K562 (cell line): Measurements from ENCODE around the gene MYADML2. TPM values are rescaled to one million over a fixed set of nuclear protein-coding genes. Genes with fewer than 3 reads are reported as not detected.

ENCODE experiments used
- ATAC-seq: fragments of 200-7000 bp; cut with Tn5 transposase; 3 replicates; pipeline ENCODE4 v1.9.1; 2020; ENCODE audit warnings: moderate library complexity
- BruUV-seq: library from RNA; stranded (reverse); fragments of 400-500 nt; replicated peaks from 2 replicates; lab custom pipeline; 2021; lab: Mats Ljungman, UMichigan
- CTCF ChIA-PET: fragments of 300-600 bp; formaldehyde crosslinking; extraction: SDS; loops from one replicate; lab custom pipeline; 2021; ENCODE audit warnings: low intra/inter-chr PET ratio; lab: Yijun Ruan, JAX
- POLR2A ChIA-PET: fragments of 300-600, 350-650 bp; sonication (Branson Sonifier 250); formaldehyde crosslinking; extraction: SDS; loops from one replicate; lab custom pipeline; 2021; ENCODE audit warnings: antibody characterized with exemption, inconsistent platforms; lab: Yijun Ruan, JAX
- DNase-seq, 4 experiments: peaks; one replicate each; pipeline versions ENCODE4 v3.0.0 to v3.0.0-alpha.2; 2011 to 2018; ENCODE audit warnings: low spot score in 3 of 4, mixed read lengths in 3 of 4; ENCODE audit errors: extremely low read depth in 1 of 4
- FAIRE-seq: peaks from 2 replicates; lab custom pipeline; 2011; peaks lifted over from hg19 to GRCh38; lab: Jason Lieb, UNC
- H2AFZ ChIP-seq: 2 replicates; pipeline ENCODE4 v1.6.0; 2011; ENCODE audit warnings: low read depth, low read length, control low read depth, inconsistent platforms
- H3K27ac ChIP-seq: fragments of 200-600 bp; 3 replicates; pipeline ENCODE4 v1.8.0; 2011; ENCODE audit warnings: low read depth, mild to moderate bottlenecking, control low read depth, inconsistent platforms, low read length, moderate library complexity, mixed read lengths; ENCODE audit errors: extremely low read depth
- H3K27me3 ChIP-seq, 2 experiments: fragments of 300-600 bp in 1 of 2; 2 replicates in 1 of 2; 3 replicates in 1 of 2; pipeline versions ENCODE4 v1.6.0 to v1.8.0; 2011; ENCODE audit warnings: inconsistent platforms in 2 of 2, low read length in 2 of 2, mild to moderate bottlenecking in 1 of 2, mixed read lengths in 1 of 2, moderate library complexity in 1 of 2; ENCODE audit not compliant: control insufficient read depth in 2 of 2, insufficient read depth in 2 of 2
- H3K36me3 ChIP-seq: fragments of 300-600 bp; 3 replicates; pipeline ENCODE4 v1.8.0; 2011; ENCODE audit warnings: mild to moderate bottlenecking, low read length, inconsistent platforms; ENCODE audit not compliant: control insufficient read depth, insufficient read depth
- H3K4me1 ChIP-seq, 2 experiments: fragments of 200-600 bp in 1 of 2; replicated peaks in 1 of 2; 2 replicates in 1 of 2; 3 replicates in 1 of 2; pipeline versions ENCODE4 v1.5.1 to v1.8.0; 2011; ENCODE audit warnings: inconsistent platforms in 2 of 2, low read length in 2 of 2, mild to moderate bottlenecking in 1 of 2, mixed read lengths in 1 of 2, moderate library complexity in 1 of 2; ENCODE audit not compliant: control insufficient read depth in 2 of 2, insufficient read depth in 2 of 2
- H3K4me2 ChIP-seq: 2 replicates; pipeline ENCODE4 v1.6.1; 2011; ENCODE audit warnings: low read length, control low read depth, inconsistent platforms, mixed read lengths; ENCODE audit not compliant: insufficient read depth
- H3K4me3 ChIP-seq: fragments of 200-600 bp; sonication (generic), shearing (Covaris generic); 2 replicates; pipeline ENCODE4 v1.5.1; 2016; ENCODE audit warnings: control low read depth, inconsistent platforms
- H3K79me2 ChIP-seq: fragments of 200-600 bp; 3 replicates; pipeline ENCODE4 v1.8.0; 2011; ENCODE audit warnings: low read length, inconsistent platforms; ENCODE audit not compliant: control insufficient read depth, insufficient read depth
- H3K9ac ChIP-seq, 2 experiments: 2 replicates each; pipeline versions ENCODE4 v1.6.0 to v1.6.1; 2011; ENCODE audit warnings: low read depth in 2 of 2, low read length in 2 of 2, control low read depth in 1 of 2, inconsistent platforms in 1 of 2, mild to moderate bottlenecking in 1 of 2, mixed read lengths in 1 of 2; ENCODE audit not compliant: insufficient read depth in 1 of 2
- H3K9me1 ChIP-seq: one replicate; pipeline ENCODE4 v1.6.0; 2011; ENCODE audit warnings: inconsistent platforms, mild to moderate bottlenecking, low read length, moderate library complexity; ENCODE audit not compliant: control insufficient read depth, insufficient read depth
- H3K9me3 ChIP-seq: replicated peaks from 2 replicates; pipeline ENCODE4 v1.5.1; 2011; ENCODE audit warnings: low read depth, low read length, inconsistent platforms; ENCODE audit not compliant: control insufficient read depth, insufficient read depth
- H4K20me1 ChIP-seq: replicated peaks from 2 replicates; pipeline ENCODE4 v1.6.1; 2011; ENCODE audit warnings: low read length, inconsistent platforms, mixed read lengths; ENCODE audit not compliant: control insufficient read depth, insufficient read depth
- NR2C1 ChIP-seq, 2 experiments: fragments of 450-650 bp; IDR thresholded peaks; 2 replicates each; pipeline ENCODE4 v1.6.1; 2017; ENCODE audit warnings: mild to moderate bottlenecking in 2 of 2, antibody characterized with exemption in 1 of 2, inconsistent platforms in 1 of 2, missing compliant biosample characterization in 1 of 2, missing genetic modification characterization in 1 of 2
- RBFOX2 ChIP-seq: fragments of 200-400 bp; formaldehyde crosslinking; IDR thresholded peaks from 2 replicates; pipeline ENCODE4 v1.6.1; 2017; ENCODE audit warnings: low read depth, mild to moderate bottlenecking, low read length, moderate library complexity
- ZBED1 ChIP-seq: IDR thresholded peaks from 2 replicates; pipeline ENCODE4 v1.6.1; 2014
- WGBS: fragments of 100-300 bp; shearing (Covaris generic); methylation state at CpG from one replicate; pipeline ENCODE4 v1.1.6; 2016; ENCODE audit warnings: low coverage, mixed read lengths; ENCODE audit not compliant: insufficient coverage; ENCODE audit errors: missing lambda C conversion rate; 5-methylcytosine and 5-hydroxymethylcytosine counted together
- in situ Hi-C: fragments of 300-500 bp; cut with MboI; formaldehyde crosslinking; loops from 4 replicates; pipeline ENCODE4 v1.15.0; 2018; ENCODE audit warnings: inconsistent platforms, mixed read lengths
- intact Hi-C: fragments of 100-400 bp; cut with micrococcal nuclease; formaldehyde crosslinking; loops from 2 replicates; pipeline ENCODE4 v1.14.2; 2022
- polyA plus RNA-seq, 8 experiments: library from polyadenylated mRNA; depleted of rRNA in 4 of 8; stranded (reverse) in 5 of 8; unstranded in 3 of 8; fragments of >200 nt; fragmentation: Nextera tagmentation in 2 of 8; fragmentation: Illumina TruSeq in 1 of 8; extraction: Ambion mirVana in 2 of 8; extraction: Trizol in 1 of 8; gene quantifications; 2 replicates each; pipeline versions ENCODE4 v1.2.1 to v1.2.3, GENCODE V29; 2011 to 2014; ENCODE audit warnings: inconsistent platforms in 1 of 8, missing spikeins in 1 of 8
- total RNA-seq, 7 experiments: library from RNA; depleted of rRNA in 6 of 7; stranded (reverse); fragments of >200 nt in 6 of 7; fragmentation: Illumina TruSeq in 2 of 7; extraction: Trizol in 2 of 7; gene quantifications; 2 replicates each; pipeline versions ENCODE4 v1.2.1 to v1.2.3, GENCODE V29; 2011 to 2021; ENCODE audit warnings: low replicate concordance in 1 of 7
- TF ChIP-seq, protein P1 (sequence below): sonication (generic); formaldehyde crosslinking; IDR thresholded peaks from 2 replicates; pipeline ENCODE4 v1.8.0; 2022; ENCODE audit warnings: mild to moderate bottlenecking, missing genetic modification reagents

Gene MYADML2
- total and polyA plus RNA-seq, 9 of the 15 experiments (the other 6 are each of a cell fraction or from before 2014, with no cell fraction given), result not detected

DNA sequence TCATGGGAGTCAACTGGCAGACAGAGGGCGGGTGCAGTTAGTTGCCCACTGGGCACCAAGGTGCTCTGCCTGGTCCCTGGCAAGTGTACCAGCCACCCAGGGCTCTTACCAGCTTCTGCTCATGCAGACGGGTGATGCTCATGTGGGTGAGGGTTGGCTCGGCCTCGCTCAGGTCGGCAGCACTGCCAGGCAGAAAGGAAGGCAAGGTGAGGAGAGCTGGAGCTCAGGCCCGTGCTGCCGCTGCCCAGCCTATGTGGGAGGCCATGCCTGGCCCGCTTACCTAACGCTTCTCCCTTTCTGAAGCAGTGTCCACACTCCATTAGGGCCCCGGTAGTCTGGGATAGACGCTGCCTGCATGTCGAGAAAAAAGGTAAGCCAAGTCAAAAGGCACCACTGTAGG, 31.7 kb downstream of the MYADML2 start:
- H3K4me2 ChIP-seq, result no peak overlapping the region
- peaks cover 25% of the 10 kb centered on the region for H4K20me1 ChIP-seq
- no peak for TF ChIP-seq NR2C1 (IDR thresholded peaks at IDR 0.05)
- no peak for TF ChIP-seq NR2C1 (tag; IDR thresholded peaks at IDR 0.05)
- 0 out of 2 replicates have a peak, but pooled peaks have one; percentile 12 for TF ChIP-seq RBFOX2
- ChIA-PET CTCF (no interaction called here), POLR2A (interaction anchor here (3.4 kb wide), 1 partner anchor 10 kb away, joined by 32 read pairs; the partner anchor contains the start of gene MAFG)
- peaks cover 35 to 87% of the 10 kb centered on the region in 2 experiments for H3K4me1 ChIP-seq
- H3K4me3 ChIP-seq, result no peak overlapping the region
- intact Hi-C loops (no loop called here), in situ Hi-C loops (no loop called here)
- H3K79me2 ChIP-seq, result peaks cover 55% of the 10 kb centered on the region
- no peak for FAIRE-seq
- H2AFZ ChIP-seq, result no peak overlapping the region
- no peak overlapping the region for H3K27ac ChIP-seq
- no TSS peak for BruUV-seq
- 90% methylated on average over 10 of the region's 12 CpGs for WGBS
- no peaks in the 10 kb centered on the region for H3K27me3 ChIP-seq
- H3K9me1 ChIP-seq, result peaks cover 2% of the 10 kb centered on the region
- no peaks in the 10 kb centered on the region for H3K9me3 ChIP-seq
- ATAC-seq, result no peak
- no peak overlapping the region; a peak in 1 of 4 replicates for H3K9ac ChIP-seq
- no peak for DNase-seq
- H3K36me3 ChIP-seq, result peaks cover 70% of the 10 kb centered on the region; the same call in 2 of the 3 replicates

DNA sequence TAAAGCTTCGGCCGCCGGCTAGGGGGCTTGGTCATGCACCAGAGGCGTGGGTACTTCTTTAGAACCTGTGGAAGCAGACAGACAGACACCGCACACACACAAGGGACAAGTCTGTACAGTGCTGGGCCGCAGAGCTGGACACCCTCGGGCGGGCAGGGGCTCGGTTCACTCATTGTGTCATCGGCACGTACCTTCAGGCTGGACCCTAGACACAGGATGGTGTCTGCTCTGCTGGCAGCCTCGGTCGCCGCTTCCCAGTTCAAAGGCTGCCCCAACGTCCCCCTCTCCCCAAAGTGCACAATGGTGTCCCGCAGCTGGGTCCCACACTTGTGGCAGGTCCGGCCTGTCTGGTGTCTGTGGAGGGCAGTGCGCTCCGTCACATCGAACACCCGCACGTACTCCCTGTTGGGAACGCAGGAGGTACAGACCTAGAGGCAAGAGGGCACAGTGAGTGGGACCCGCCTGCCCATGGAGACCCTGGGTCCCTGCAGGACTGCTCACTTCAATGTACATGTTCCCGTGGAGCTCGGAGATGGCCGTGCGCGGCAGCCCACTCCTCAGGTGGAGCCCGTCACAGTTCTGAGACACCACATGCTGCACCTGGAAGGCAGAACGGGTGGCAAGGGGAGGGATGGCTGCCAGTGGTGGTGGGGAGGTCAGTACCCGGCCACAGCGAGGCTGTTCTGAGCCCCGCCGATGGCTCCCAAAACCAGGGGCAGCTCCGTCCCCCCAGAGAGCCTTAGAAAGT, 32.8 kb downstream of the MYADML2 start:
- ChIA-PET CTCF (no interaction called here), POLR2A (interaction anchor here (0.6 to 5.4 kb wide), 6 partner anchors 9 to 258 kb away, joined by 3 to 46 read pairs (median 6); partner anchors contain the start of genes MAFG and PDE6G)
- BruUV-seq, result no TSS peak
- no peak for TF ChIP-seq ZBED1
- TF ChIP-seq, protein P1, sequence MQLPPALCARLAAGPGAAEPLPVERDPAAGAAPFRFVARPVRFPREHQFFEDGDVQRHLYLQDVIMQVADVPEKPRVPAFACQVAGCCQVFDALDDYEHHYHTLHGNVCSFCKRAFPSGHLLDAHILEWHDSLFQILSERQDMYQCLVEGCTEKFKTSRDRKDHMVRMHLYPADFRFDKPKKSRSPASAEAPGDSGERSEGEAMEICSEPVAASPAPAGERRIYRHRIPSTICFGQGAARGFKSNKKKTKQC (CRISPR knock-in tag), result no peak
- Histone ChIP-seq H3K27ac (no peak overlapping the region; the same call in 2 of the 3 replicates), H4K20me1 (peaks cover 16% of the 10 kb centered on the region), H3K27me3 (no peaks in the 10 kb centered on the region), H3K4me1 (peaks cover 41 to 90% of the 10 kb centered on the region in 2 experiments), H3K4me3 (no peak overlapping the region), H3K9me1 (peaks cover 6% of the 10 kb centered on the region), H3K9ac (peak overlapping the region in 1 of 2 experiments; percentile 39; a peak in 1 of 4 replicates), H3K4me2 (no peak overlapping the region), H3K36me3 (peaks cover 66% of the 10 kb centered on the region; the same call in 2 of the 3 replicates), H2AFZ (no peak overlapping the region), H3K79me2 (peaks cover 55% of the 10 kb centered on the region), H3K9me3 (no peaks in the 10 kb centered on the region)
- intact Hi-C loops (no loop called here), in situ Hi-C loops (no loop called here)
- FAIRE-seq (no peak), ATAC-seq (no peak), DNase-seq (no peak)
- 95% methylated on average over 24 of the region's 36 CpGs for WGBS
